Esophagus (tissue), 2 donors: Measurements from ENCODE around the gene B9D1. TPM values are rescaled to one million over a fixed set of nuclear protein-coding genes. Genes with fewer than 3 reads are reported as not detected.

Source experiments
- H3K27ac ChIP-seq, 2 donors: one replicate each; pipeline ENCODE4 v1.5.1; 2013; ENCODE audit warnings: low read depth in 2 of 2, mild to moderate bottlenecking in 2 of 2, inconsistent platforms in 1 of 2, low read length in 1 of 2, moderate library complexity in 1 of 2
- H3K27me3 ChIP-seq, 2 donors: one replicate each; pipeline ENCODE4 v1.6.1; 2013; ENCODE audit warnings: low read length in 2 of 2, control low read depth in 1 of 2, mild to moderate bottlenecking in 1 of 2; ENCODE audit not compliant: insufficient read depth in 2 of 2, control insufficient read depth in 1 of 2
- H3K36me3 ChIP-seq, 2 donors: one replicate each; pipeline ENCODE4 v1.6.1; 2013; ENCODE audit warnings: low read length in 1 of 2; ENCODE audit not compliant: control insufficient read depth in 2 of 2, insufficient read depth in 2 of 2
- H3K4me1 ChIP-seq, 2 donors: one replicate each; pipeline ENCODE4 v1.6.1; 2013; ENCODE audit warnings: low read length in 1 of 2; ENCODE audit not compliant: control insufficient read depth in 2 of 2, insufficient read depth in 2 of 2
- H3K4me3 ChIP-seq, 2 donors: one replicate each; pipeline ENCODE4 v1.5.1; 2013; ENCODE audit warnings: low read length in 2 of 2, mild to moderate bottlenecking in 2 of 2, low read depth in 1 of 2, moderate library complexity in 1 of 2
- H3K9me3 ChIP-seq, 2 donors: one replicate each; pipeline ENCODE4 v1.6.1; 2013; ENCODE audit warnings: mild to moderate bottlenecking in 2 of 2, low read depth in 1 of 2, low read length in 1 of 2, moderate library complexity in 1 of 2; ENCODE audit not compliant: control insufficient read depth in 2 of 2, insufficient read depth in 1 of 2
- WGBS, 2 donors: extraction: QIAGEN DNeasy Blood & Tissue Kit; methylation state at CpG; one replicate each; pipeline ENCODE4 v1.1.7; 2013; 5-methylcytosine and 5-hydroxymethylcytosine counted together
- polyA plus RNA-seq, 2 donors: library from polyadenylated mRNA; stranded (reverse); fragments of 200-250 nt; gene quantifications; one replicate each; pipeline ENCODE4 v1.2.3, GENCODE V29; 2013
- donor health status: healthy with polysubstance abuse.
- donor health status: Bipolar disorder and iron deficiency.

B9D1 gene
- polyA plus RNA-seq, 2 donors: 8.2 to 11.5 TPM

DNA sequence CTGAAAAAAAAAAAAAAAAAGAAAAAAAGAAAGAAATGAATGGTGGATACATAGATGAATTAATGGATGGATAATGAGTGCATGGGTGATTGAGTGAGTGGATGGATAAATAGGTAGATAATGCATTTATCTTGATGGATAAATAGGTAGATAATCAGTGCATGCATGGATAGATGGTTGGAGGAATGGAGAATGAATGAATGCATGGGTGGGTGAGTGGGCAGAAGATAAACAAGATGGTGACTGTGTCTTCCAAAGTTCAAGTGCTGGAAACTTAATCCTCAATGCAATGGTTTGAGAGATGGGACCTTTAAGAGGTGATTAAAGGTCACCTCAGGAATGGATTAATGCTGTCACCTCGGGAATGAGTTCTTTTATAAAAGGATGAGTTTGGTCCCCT is 41.7 kb upstream of the B9D1 start:
- WGBS, 2 donors: 72 to 92% methylated on average over 1 of the region's 1 CpG
- Histone ChIP-seq H3K4me3 (no peak overlapping the region), H3K27ac (no peak overlapping the region), H3K9me3 (peaks cover 0 to 2% of the 10 kb centered on the region in 2 donors), H3K27me3 (no peaks in the 10 kb centered on the region), H3K4me1 (peaks cover 7 to 10% of the 10 kb centered on the region in 2 donors), H3K36me3 (no peaks in the 10 kb centered on the region)

DNA sequence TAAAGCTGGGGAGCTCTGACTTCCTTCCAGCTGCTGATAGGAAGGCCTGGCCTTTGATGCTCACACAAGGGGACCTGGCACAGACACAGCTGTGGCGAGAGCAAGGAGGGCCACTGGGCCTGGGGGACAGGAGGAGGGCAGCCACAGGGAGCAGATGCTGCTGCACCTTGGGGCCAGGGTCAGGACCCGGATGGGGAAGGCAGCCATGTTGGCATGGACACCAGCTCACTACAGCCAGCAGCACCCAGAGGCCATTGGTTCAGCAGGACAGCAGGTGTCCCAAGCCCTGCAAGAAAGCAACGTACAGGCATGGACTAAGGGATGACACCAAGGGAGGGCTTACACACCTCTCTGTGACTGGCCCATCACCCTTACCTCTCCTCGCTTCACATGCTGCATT is 40.5 kb upstream of the B9D1 start:
- peaks cover 7 to 10% of the 10 kb centered on the region in 2 donors for H3K4me1 ChIP-seq
- no peaks in the 10 kb centered on the region for H3K36me3 ChIP-seq
- H3K27ac ChIP-seq: no peak overlapping the region
- 93 to 95% methylated on average over 4 of the region's 4 CpGs for WGBS, 2 donors
- H3K4me3 ChIP-seq: no peak overlapping the region
- H3K27me3 ChIP-seq: no peaks in the 10 kb centered on the region
- peaks cover 0 to 2% of the 10 kb centered on the region in 2 donors for H3K9me3 ChIP-seq

DNA sequence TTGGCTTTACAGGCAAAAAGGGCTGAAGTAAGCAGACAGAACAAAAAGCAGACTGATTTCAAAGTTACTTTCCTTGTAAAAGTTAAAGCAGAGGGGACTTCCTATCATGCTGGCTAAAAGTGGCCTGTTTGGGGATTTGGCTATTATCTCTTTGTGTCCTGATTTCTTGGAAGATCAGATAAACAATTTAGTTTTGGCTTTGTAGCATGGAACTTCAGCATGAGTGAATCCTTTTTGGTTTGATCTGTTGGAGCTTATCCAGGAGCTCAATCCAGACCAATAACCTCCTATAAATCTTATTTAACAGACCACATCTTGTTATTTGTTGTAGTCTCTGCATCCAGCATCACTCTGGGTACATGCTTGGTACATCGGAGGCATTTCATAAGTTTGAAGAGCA is 39.6 kb upstream of the B9D1 start:
- no peaks in the 10 kb centered on the region for H3K27me3 ChIP-seq
- no peaks in the 10 kb centered on the region for H3K9me3 ChIP-seq
- no peaks in the 10 kb centered on the region for H3K36me3 ChIP-seq
- H3K27ac ChIP-seq: no peak overlapping the region
- H3K4me3 ChIP-seq: no peak overlapping the region
- peaks cover 9 to 15% of the 10 kb centered on the region in 2 donors for H3K4me1 ChIP-seq
- 63 to 81% methylated on average over 1 of the region's 1 CpG for WGBS, 2 donors

DNA sequence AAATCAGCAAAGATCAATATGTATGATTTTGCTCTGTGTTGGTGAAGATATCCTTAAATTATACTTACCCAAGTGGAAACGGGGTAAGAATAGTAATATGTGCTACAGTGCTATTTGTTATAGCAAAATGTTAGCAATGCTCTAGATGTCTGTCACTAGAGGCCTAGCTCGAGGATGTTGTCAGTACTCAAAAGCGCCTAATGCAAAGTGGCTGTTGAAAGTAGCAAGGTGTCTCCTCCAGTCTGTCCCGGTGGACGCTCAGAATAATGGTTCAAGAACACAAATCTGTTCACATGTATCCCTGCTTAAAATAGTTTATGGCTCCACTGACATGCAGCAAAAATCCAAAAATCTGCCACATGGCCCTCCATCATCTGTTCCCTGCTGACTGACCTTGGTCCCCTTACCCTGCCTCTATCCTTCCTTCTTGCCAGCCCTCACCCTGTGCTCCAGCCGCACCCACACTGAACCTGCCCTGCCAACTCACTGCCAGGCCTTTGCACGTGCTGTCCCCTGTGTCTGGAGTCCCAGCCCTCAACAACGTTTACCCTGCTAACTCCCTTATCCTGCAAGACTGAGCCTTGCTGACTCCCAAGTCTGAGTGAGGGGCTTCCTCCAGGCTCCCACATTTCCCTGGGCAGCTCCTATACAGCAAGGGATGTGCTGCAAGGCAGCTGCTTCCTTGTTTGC is 38.9 kb upstream of the B9D1 start:
- no peaks in the 10 kb centered on the region for H3K9me3 ChIP-seq
- H3K4me3 ChIP-seq: no peak overlapping the region
- H3K27ac ChIP-seq: no peak overlapping the region
- no peaks in the 10 kb centered on the region for H3K36me3 ChIP-seq
- H3K4me1 ChIP-seq: peaks cover 9 to 15% of the 10 kb centered on the region in 2 donors
- no peaks in the 10 kb centered on the region for H3K27me3 ChIP-seq
- WGBS, 2 donors: 71 to 77% methylated on average over 8 of the region's 8 CpGs

DNA sequence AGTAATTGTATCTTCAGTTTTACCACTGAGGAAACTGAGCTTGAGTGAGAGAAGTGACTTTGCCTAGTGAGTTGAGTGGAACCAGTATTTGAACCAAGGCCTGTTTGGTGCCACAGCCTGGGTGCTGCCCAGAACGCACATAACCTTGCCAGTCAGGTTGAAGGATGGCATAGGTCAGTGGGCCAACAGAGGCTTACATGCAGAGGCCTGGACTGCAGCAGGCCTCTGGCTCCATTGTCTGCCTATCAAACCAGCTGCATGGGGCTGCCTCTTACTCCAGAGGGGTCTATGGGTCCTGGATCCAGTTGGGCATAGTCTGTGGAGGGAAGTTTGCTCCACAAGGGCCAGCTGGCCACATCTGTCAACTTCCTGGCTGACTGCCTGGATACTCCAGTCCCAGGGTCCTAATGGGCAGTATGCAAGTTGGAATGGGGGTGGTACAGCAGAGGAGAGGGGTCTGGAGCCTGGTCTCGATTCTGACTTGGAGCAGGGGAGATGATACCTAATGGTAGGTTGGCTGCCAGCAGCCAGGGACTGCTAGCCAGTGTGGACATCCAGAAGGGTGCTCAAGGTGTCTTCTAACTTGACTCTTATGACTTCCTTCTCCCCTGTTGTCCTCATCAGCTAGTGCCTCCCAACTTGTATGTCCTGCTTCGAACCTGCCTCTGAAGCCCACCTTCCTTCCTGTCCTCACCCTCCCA is 37.4 kb upstream of the B9D1 start:
- Histone ChIP-seq H3K36me3 (no peaks in the 10 kb centered on the region), H3K9me3 (no peaks in the 10 kb centered on the region), H3K4me3 (no peak overlapping the region), H3K27me3 (no peaks in the 10 kb centered on the region), H3K27ac (no peak overlapping the region), H3K4me1 (peaks cover 9 to 15% of the 10 kb centered on the region in 2 donors)
- 82 to 92% methylated on average over 3 of the region's 3 CpGs for WGBS, 2 donors

DNA sequence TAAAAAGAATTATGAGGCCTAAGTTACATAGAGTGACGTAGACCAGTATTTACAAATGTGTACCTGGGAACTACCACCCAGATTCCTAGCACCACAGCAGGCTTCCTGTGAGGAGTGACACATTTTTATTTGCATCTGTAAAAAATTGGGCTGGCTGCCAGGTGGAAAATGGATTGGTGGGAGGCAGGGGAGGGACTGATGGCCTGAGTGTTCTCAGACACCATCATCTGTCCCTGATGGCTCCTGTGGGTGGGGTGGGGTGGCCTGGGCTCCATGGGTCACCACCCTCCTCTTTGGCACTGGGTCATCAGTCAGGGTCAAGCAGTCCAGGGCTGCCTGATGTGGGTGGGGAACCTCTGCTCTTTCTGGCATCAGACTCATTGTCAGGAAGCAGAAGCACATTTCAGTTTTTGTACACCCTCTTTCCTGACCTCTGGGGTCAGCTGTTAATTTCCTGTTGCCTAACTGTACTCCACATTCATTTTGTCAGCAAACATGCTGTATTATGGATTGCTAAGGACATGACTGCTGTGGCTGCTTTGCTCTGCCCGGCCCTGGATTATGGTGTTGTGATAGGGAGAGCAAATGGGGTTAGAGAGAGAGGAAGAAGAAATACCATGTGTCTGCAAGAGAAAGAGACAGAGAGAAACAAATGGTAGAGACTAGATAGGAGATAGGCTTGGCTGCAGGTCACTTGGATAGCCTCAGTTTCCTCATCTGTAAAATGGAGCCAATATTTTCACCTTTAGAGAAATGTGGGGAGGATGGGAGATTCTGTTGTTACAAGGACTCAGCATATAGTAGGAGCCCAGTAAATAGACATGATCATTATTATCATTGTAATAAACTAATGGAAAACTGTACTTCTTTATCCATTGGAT is 36.0 kb upstream of the B9D1 start:
- Histone ChIP-seq H3K9me3 (no peaks in the 10 kb centered on the region), H3K36me3 (no peaks in the 10 kb centered on the region), H3K27ac (peak overlapping the region; percentile 9 to 87), H3K4me3 (no peak overlapping the region), H3K4me1 (peaks cover 9 to 15% of the 10 kb centered on the region in 2 donors), H3K27me3 (no peaks in the 10 kb centered on the region)
- WGBS, 2 donors: 50 to 57% methylated on average over 2 of the region's 2 CpGs

DNA sequence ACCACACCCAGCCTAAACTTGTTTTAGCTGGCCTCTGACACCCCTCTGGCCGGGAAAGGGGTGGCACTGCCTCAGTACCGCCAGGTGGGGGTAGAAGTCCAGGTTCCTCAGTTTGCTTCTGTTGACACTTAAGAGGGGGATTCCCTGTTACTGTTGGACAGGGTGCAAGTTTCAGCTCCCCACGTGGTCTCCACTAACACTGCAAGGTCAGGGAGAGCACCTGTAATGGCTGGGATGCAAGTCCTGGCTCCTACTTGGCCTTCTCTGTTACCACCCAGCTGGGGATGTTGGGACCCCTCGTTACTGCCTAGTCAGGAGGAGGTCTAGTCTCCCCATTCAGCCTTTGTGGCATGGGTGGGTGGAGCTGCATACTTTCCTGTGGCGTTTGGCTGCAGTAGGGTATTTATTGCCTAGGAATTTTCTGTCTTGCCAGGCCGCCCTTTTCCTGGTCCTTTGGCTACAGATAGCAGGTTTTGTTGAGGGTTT is 35.1 kb upstream of the B9D1 start:
- Histone ChIP-seq H3K36me3 (no peaks in the 10 kb centered on the region), H3K27ac (peak overlapping the region; percentile 9 to 69), H3K4me3 (no peak overlapping the region), H3K4me1 (peaks cover 6 to 11% of the 10 kb centered on the region in 2 donors), H3K27me3 (no peaks in the 10 kb centered on the region), H3K9me3 (no peaks in the 10 kb centered on the region)
- 34 to 46% methylated on average over 6 of the region's 6 CpGs for WGBS, 2 donors

DNA sequence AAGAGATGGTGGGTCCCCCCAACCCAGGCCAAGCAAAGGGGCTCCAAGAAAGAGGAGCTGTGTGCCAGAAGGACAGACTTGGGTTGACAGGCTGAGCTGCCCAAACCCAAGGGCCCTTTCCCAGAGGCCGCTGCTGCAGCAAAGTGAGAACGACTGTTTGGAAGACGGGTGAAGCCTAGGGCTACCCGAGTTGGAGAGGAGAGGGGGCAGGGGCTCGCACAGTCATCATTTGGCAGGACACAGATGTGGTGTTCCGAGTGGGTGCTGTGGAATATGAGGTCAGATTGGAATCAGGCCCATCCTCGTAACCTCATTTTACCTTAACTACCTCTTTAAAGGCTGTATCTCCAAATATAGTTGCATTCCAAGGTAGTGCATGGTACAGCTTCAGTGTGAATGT is 29.8 kb upstream of the B9D1 start:
- WGBS, 2 donors: 72 to 76% methylated on average over 7 of the region's 7 CpGs
- Histone ChIP-seq H3K9me3 (no peaks in the 10 kb centered on the region), H3K4me3 (no peak overlapping the region), H3K4me1 (peaks cover 9 to 10% of the 10 kb centered on the region in 2 donors), H3K27ac (no peak overlapping the region), H3K36me3 (no peaks in the 10 kb centered on the region), H3K27me3 (no peaks in the 10 kb centered on the region)

DNA sequence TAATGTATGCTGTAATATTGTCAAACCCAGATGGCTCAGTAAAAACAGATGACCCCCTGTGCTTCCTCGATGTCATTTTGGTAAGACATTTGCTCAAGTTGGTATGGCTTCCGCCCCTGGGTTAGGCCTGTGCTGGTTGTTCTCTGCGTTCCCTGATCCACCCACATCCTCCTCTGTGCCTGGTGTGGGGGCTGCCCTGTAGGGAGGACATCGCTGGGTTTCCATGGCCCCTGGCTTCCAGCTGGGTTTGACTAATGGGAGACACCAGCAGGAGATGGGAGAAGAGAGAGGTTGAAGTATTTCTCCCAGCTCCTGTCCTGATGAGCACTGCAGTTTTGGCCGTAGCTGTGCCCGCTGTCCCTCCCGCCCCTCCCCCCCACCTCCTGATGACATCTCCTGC is 28.9 kb upstream of the B9D1 start:
- 87 to 88% methylated on average over 7 of the region's 7 CpGs for WGBS, 2 donors
- H3K9me3 ChIP-seq: no peaks in the 10 kb centered on the region
- no peaks in the 10 kb centered on the region for H3K27me3 ChIP-seq
- no peak overlapping the region for H3K27ac ChIP-seq
- no peaks in the 10 kb centered on the region for H3K36me3 ChIP-seq
- peaks cover 11 to 14% of the 10 kb centered on the region in 2 donors for H3K4me1 ChIP-seq
- no peak overlapping the region for H3K4me3 ChIP-seq
